ENCODE measurements around the gene GPR12.

The GPR12 gene, protein sequence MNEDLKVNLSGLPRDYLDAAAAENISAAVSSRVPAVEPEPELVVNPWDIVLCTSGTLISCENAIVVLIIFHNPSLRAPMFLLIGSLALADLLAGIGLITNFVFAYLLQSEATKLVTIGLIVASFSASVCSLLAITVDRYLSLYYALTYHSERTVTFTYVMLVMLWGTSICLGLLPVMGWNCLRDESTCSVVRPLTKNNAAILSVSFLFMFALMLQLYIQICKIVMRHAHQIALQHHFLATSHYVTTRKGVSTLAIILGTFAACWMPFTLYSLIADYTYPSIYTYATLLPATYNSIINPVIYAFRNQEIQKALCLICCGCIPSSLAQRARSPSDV

GRCh38 chr13:26759907-26760831 is at the start of gene GPR12:
GPR12 (minus strand) TSS chr13:26760786; CDS start chr13:26759827, 959 bp downstream.
- intact Hi-C loops (cut with DNase I), result no loop called here
- DNase-seq, result peak in 37 of 42 donors; percentile 13 to 68 (median 38)

DNA sequence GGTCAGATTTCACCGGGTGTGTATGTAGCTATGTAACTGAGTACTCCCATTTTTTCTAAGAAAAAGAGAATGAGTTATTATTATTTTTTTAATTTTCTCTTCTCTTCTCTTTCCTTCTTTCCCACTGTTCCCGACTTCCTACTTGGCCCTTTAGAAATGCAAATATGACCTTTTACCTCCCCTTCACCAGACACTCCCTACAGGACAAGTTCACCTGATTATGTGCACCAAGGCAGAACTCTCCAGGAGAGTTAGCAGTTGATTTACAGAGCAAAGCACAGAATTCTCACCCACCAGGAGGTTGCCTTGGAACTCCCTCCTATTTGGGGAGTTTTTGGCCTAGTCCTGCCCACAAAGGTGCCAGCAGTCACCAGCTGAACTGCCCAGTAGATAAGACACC is 49.5 kb upstream of the GPR12 start:
- DNase-seq, result no peak
- intact Hi-C loops (cut with DNase I), result no loop called here

DNA sequence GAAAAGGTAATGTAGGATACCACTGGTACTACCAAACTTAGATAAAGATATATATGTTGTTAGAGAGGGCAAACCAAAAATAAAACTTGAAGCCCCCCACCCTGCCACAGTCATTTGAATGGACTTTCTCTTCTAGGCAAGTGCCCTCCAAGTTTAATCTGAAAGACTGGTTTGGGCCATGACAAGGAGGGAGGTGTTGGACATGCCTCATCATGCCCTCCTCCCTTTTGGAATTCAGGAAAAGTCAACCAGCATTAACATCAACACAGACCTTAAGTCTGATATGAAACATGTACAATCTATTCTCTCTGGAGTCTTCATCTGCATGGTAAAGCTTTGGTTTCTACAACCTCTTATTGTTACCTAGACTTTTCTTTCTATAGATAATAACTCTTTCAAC is 46.3 kb upstream of the GPR12 start:
- intact Hi-C loops (cut with DNase I), result no loop called here
- DNase-seq, result no peak

- no peak for DNase-seq
- intact Hi-C loops (cut with DNase I), result no loop called here
Measured at GRCh38 chr13:26787961-26788360, 27.4 kb upstream of the GPR12 start.

DNA sequence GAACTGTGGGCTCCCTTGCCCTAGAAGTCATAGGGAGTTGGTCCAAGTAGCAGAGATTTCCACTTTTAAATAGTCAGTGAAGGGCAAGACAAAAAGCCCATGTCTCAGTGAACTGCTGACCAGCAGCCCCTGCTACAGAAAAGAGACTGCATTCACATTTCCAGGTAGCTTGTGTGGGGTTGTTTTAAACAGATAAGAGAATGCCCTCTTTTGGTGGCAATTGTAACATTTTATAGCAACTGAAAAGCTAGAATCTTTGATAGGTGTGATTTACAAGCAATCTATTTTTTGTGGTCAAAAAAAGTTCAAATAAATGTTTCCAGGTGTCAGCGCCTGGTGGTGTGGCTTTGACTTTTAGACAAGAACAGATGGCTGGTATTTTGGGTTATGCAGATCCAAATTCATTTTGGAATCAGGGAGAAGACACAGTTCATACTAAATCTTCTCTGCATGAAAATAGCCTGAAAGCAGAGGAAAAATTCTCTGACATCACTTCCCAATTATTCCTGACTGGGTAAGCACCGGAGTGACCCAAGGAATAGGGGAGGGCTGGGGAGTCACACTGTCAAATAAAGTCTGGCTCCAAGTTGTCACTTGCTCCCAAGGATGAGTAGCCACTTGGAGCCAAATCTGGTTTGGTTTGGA is 26.2 kb upstream of the GPR12 start:
- intact Hi-C loops (cut with DNase I), result no loop called here
- no peak for DNase-seq

DNA sequence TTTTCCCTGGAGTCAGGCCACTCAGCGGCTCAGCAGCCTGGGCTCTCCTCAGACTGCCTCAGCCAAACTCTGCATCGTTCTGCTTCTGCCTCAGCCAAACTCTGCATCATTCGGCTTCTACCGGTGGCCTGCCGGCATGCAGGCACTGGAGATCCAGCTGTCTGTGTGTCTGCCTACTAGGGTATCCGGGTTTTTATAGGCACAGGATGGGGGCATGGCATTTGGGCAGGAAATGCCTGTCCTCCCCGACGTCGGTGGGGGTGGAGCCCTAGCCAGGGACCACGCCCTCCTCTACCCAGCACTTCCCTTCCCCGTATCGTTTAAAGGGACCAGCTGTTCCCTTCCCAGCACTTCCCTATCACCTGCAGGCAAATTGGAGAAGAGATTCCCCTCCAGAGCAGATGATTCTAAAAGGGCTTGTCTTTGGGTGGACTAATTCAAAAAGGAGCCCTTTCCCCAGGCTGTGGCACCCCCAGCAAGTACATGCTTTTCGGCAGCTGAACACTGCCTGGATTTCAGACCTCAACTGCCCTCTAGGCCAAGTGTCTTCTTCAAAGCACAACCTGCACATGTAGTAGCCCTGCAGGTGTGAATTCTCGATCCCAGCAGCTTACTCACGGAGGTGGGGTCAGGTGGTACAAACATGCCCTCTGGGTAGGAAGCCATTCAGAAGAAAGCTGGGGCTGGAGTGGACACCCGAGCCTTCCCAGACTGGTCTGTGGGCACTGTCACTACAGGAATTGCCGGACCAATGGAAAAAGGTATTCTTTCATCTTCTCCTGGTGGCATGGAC is 25.4 kb upstream of the GPR12 start:
- peak in 8 of 42 donors; percentile 9 to 48 (median 16) for DNase-seq
- intact Hi-C loops (cut with DNase I), result no loop called here

- DNase-seq, result peak in 1 of 42 donors; percentile 29
- intact Hi-C loops (cut with DNase I), result no loop called here
Measured at GRCh38 chr13:26784704-26785639, 24.4 kb upstream of the GPR12 start.

- intact Hi-C loops (cut with DNase I), result no loop called here
- no peak for DNase-seq
Measured at GRCh38 chr13:26780411-26780810, 19.8 kb upstream of the GPR12 start.

DNA sequence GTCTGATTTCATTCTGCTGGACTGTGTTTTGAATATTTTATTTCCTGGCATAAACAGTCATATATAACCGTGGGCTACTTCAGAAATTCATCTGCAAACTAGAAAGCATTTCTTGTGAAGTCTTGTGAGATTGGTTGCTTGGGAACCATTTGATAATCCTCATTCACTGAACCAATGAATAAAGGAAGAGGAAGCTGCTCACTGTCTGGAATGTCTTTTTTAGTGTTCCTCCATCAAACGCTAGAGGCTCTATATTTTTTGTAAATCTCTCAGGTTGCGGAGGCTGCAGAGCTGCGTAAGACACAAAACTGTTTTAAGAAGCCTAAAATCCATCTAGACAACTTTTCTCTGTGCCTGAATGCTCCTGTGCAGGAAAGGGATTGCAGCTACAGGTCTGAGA is 18.7 kb upstream of the GPR12 start:
- intact Hi-C loops (cut with DNase I), result no loop called here
- no peak for DNase-seq

GRCh38 chr13:26772531-26772930 is 11.9 kb upstream of the GPR12 start:
- intact Hi-C loops (cut with DNase I), result no loop called here
- no peak for DNase-seq

DNA sequence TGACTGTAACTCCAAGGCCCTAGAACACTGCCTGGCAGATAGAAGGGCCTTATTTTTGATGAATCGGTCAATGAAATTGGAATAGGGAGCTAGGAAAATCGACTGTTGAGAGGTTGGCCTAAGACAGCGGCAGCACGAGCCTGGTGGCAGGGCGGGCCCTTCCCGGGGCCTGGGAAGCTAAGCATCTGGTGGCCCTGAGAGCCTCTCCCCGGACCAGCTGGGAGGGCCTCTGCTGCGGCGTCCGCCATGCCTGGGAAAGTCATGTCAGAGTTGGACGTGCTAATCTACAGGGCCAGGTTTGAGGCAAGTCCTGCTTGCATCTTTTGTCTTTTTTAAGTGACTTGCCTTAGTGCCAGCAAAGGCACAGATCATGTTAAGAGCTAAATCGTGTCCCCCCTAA is 11.2 kb upstream of the GPR12 start:
- intact Hi-C loops (cut with DNase I), result no loop called here
- DNase-seq, result no peak

DNA sequence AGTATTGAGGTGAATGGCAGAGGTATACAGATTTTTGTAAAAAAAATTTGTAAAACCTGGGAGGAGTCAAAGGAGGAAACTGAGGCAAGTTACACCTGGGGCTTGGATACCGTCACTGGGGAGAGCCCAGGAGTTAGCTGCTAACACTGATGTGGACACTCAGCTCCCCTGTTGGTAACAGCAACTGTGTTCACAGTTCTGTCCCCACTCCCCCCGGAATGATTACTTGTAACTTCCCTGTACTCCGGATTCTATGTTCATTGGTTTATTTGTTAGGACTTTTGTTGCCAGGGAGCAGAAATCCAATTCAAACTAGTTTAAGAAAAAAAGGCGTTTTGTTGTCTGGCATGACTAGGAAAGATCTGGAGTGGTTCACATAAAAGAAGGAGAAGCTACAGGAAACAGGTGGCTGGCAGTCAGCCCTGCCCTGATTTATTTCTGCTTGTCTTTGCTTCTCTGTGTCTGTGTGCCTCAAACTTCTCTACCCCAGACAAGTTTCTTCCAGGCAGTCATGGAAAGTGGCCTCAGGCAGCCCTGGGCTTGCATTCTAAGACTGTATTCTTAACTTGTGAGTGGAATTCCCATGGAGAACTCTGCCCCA is 2.3 kb upstream of the GPR12 start:
- no peak for DNase-seq
- intact Hi-C loops (cut with DNase I), result no loop called here

DNA sequence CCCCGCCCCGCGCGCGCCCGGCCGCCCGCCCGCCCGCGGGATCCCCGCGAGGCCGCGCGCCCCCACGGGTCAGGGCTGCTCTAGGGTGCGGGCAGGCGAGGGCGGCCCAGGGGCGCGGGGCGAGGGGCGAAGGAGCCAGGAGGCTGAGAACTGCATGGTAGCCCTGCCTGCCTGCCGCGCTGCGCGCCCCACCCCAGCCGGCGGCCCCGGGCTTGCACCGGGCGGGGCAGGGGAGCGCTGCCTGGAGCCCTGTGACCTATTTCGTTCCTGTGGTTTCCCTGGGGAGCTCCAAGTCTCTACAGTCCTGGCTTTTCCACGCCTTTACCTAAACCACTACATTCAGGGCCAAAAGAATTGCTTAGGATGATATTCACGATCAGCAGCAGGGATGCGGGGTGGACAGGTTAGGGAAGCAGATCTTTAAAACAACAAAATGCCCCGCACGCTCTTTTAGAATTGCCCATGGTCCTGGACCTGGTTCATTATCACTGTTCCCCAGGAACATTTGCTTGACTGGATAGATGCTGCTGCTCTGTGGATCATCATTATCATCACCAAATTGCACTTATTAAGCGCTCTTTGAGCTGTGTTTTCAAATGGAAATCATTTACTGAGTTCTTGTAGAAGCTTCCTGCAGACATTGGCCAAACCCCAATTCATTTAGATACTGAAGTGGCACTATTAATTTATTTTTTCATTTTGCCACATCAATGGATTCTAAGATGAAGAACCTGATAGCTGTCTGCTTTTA is 421 bp upstream of the GPR12 start:
- peak in 6 of 42 donors; percentile 15 to 52 (median 24) for DNase-seq
- intact Hi-C loops (cut with DNase I), result no loop called here

GRCh38 chr13:26759249-26759906 is 1.2 kb downstream of the GPR12 start:
- DNase-seq, result peak in 9 of 42 donors; percentile 2 to 42 (median 15)
- intact Hi-C loops (cut with DNase I), result no loop called here

DNA sequence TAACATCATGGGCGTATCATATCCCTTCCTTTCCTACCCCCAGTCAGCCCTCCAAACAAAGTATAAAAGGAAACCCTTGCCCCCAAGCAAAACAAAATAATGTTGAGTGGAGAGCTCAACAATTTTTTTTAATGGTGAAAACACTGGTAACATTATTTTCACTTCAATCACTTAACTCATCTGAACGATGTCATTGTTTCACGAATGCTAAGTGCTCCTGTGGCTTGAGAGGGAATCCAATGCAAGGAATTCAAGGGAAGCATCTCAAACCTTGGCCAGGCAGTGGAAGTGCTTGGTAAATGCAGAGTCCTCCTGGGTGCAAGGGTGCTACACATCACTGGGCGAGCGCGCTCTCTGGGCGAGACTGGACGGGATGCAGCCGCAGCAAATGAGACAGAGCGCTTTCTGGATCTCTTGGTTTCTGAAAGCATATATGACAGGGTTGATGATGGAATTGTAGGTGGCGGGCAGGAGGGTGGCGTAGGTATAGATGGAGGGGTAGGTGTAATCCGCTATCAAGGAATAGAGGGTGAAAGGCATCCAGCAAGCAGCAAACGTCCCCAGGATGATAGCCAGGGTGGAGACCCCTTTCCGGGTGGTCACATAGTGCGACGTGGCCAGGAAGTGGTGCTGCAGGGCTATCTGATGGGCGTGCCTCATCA is 2.0 kb downstream of the GPR12 start:
- DNase-seq, result peak in 21 of 42 donors; percentile 7 to 56 (median 25)
- intact Hi-C loops (cut with DNase I), result no loop called here

GRCh38 chr13:26756961-26757360 is 3.6 kb downstream of the GPR12 start:
- intact Hi-C loops (cut with DNase I), result no loop called here

More at GRCh38 chr13:26756961-26757360, 3.6 kb downstream of the GPR12 start:
- DNase-seq, result peak in 2 of 42 donors; percentile 14 to 17

Measured in head of caudate nucleus (tissue), 42 donors.